Small intestine (tissue), 7 donors: Measurements from ENCODE around the gene STXBP5L. TPM values are rescaled to one million over a fixed set of nuclear protein-coding genes. Genes with fewer than 3 reads are reported as not detected.
"Not testable (repeated sequence)": the region's sequence is repeated elsewhere in the genome, so short reads cannot be mapped to it uniquely, and the experiment has no call there.

Experiments
- DNase-seq, 2 donors: peaks; one replicate each; pipeline versions ENCODE4 v3.0.0 to v3.0.0-alpha.2; 2013
- FAIRE-seq: peaks from 2 replicates; lab custom pipeline; 2012; peaks lifted over from hg19 to GRCh38; lab: Jason Lieb, UNC
- H3K27ac ChIP-seq, 3 donors: one replicate each; pipeline ENCODE4 v1.5.1; 2013; ENCODE audit warnings: low read length in 2 of 3, mild to moderate bottlenecking in 2 of 3, control low read depth in 1 of 3, inconsistent platforms in 1 of 3, low read depth in 1 of 3, moderate library complexity in 1 of 3
- H3K27me3 ChIP-seq, 3 donors: one replicate each; pipeline ENCODE4 v1.6.1; 2013; ENCODE audit warnings: low read length in 3 of 3, inconsistent platforms in 1 of 3; ENCODE audit not compliant: control insufficient read depth in 3 of 3, insufficient read depth in 3 of 3
- H3K36me3 ChIP-seq, 3 donors: one replicate each; pipeline ENCODE4 v1.6.1; 2013; ENCODE audit warnings: low read length in 3 of 3, inconsistent platforms in 1 of 3, low read depth in 1 of 3, mild to moderate bottlenecking in 1 of 3, moderate library complexity in 1 of 3; ENCODE audit not compliant: control insufficient read depth in 3 of 3, insufficient read depth in 2 of 3
- H3K4me1 ChIP-seq, 3 donors: one replicate each; pipeline ENCODE4 v1.6.1; 2013; ENCODE audit warnings: low read length in 2 of 3, inconsistent platforms in 1 of 3, low read depth in 1 of 3, mild to moderate bottlenecking in 1 of 3, moderate library complexity in 1 of 3; ENCODE audit not compliant: control insufficient read depth in 3 of 3, insufficient read depth in 2 of 3
- H3K4me3 ChIP-seq, 3 donors: one replicate each; pipeline ENCODE4 v1.5.1; 2013; ENCODE audit warnings: low read length in 3 of 3, control low read depth in 1 of 3, inconsistent platforms in 1 of 3, low read depth in 1 of 3, mild to moderate bottlenecking in 1 of 3, moderate library complexity in 1 of 3
- H3K9me3 ChIP-seq, 2 donors: one replicate each; pipeline ENCODE4 v1.6.1; 2013; ENCODE audit warnings: low read depth in 1 of 2, low read length in 1 of 2; ENCODE audit not compliant: control insufficient read depth in 2 of 2, insufficient read depth in 1 of 2
- WGBS, 3 donors: extraction: QIAGEN DNeasy Blood & Tissue Kit; methylation state at CpG; one replicate each; pipeline ENCODE4 v1.1.7; 2013; 5-methylcytosine and 5-hydroxymethylcytosine counted together
- polyA plus RNA-seq, 4 donors: library from polyadenylated mRNA; stranded (reverse) in 3 of 4; unstranded in 1 of 4; fragments of 200-250 nt in 3 of 4; fragments of 120-200 nt in 1 of 4; gene quantifications; one replicate each; pipeline versions ENCODE4 v1.2.1 to v1.2.3, GENCODE V29; 2013
- donor health status: healthy with polysubstance abuse.
- donor health status: control.
- donor health status: control.
- donor health status: Bipolar disorder and iron deficiency.
- donor health status: healthy.

STXBP5L gene
- polyA plus RNA-seq, 4 donors, result 0.18 to 0.74 TPM; not detected in 2

GRCh38 chr3:121274411-121274810 lies 366.4 kb downstream of the STXBP5L start:
- Histone ChIP-seq H3K9me3 (peaks cover 0 to 8% of the 10 kb centered on the region in 2 donors), H3K27me3 (no peaks in the 10 kb centered on the region), H3K4me1 (no peaks in the 10 kb centered on the region), H3K36me3 (no peaks in the 10 kb centered on the region), H3K27ac (no peak overlapping the region), H3K4me3 (no peak overlapping the region)
- FAIRE-seq, result no peak
- DNase-seq, result no peak

GRCh38 chr3:121295452-121295851 lies 387.4 kb downstream of the STXBP5L start:
- no peak for FAIRE-seq
- 70 to 87% (median 77%) methylated on average over 3 of the region's 3 CpGs for WGBS, 3 donors

GRCh38 chr3:121295979-121296378 lies 388.0 kb downstream of the STXBP5L start:
- Histone ChIP-seq H3K9me3 (no peaks in the 10 kb centered on the region), H3K27me3 (no peaks in the 10 kb centered on the region), H3K4me3 (no peak overlapping the region), H3K4me1 (no peaks in the 10 kb centered on the region), H3K27ac (no peak overlapping the region), H3K36me3 (no peaks in the 10 kb centered on the region)
- DNase-seq (no peak), FAIRE-seq (no peak)

More at GRCh38 chr3:121295452-121295851, 387.4 kb downstream of the STXBP5L start:
- H3K4me1 ChIP-seq, result no peaks in the 10 kb centered on the region
- no peak for DNase-seq
- no peaks in the 10 kb centered on the region for H3K36me3 ChIP-seq
- no peak overlapping the region for H3K27ac ChIP-seq
- H3K27me3 ChIP-seq, result no peaks in the 10 kb centered on the region
- H3K4me3 ChIP-seq, result no peak overlapping the region
- no peaks in the 10 kb centered on the region for H3K9me3 ChIP-seq

- Histone ChIP-seq H3K4me3 (no peak overlapping the region), H3K36me3 (no peaks in the 10 kb centered on the region), H3K27ac (no peak overlapping the region), H3K4me1 (no peaks in the 10 kb centered on the region), H3K27me3 (no peaks in the 10 kb centered on the region), H3K9me3 (no peaks in the 10 kb centered on the region)
- DNase-seq, result no peak
- FAIRE-seq, result no peak
Observed at GRCh38 chr3:121324320-121324719, 416.3 kb downstream of the STXBP5L start.

GRCh38 chr3:121330118-121330517 lies 422.1 kb downstream of the STXBP5L start:
- Histone ChIP-seq H3K36me3 (no peaks in the 10 kb centered on the region), H3K4me3 (no peak overlapping the region), H3K4me1 (no peaks in the 10 kb centered on the region), H3K9me3 (no peaks in the 10 kb centered on the region), H3K27ac (no peak overlapping the region), H3K27me3 (no peaks in the 10 kb centered on the region)
- no peak for FAIRE-seq
- DNase-seq, result no peak
- 78 to 100% (median 94%) methylated on average over 1 of the region's 1 CpG for WGBS, 3 donors

- H3K27ac ChIP-seq, result no peak overlapping the region
Observed at GRCh38 chr3:121330634-121331033, 422.6 kb downstream of the STXBP5L start.

GRCh38 chr3:121355960-121356359 lies 448.0 kb downstream of the STXBP5L start:
- not testable (repeated sequence) for H3K4me1 ChIP-seq, DNase-seq, H3K36me3 ChIP-seq, H3K4me3 ChIP-seq, H3K9me3 ChIP-seq, FAIRE-seq, H3K27me3 ChIP-seq, H3K27ac ChIP-seq
- 84 to 91% (median 86%) methylated on average over 5 of the region's 5 CpGs for WGBS, 3 donors

More at GRCh38 chr3:121330634-121331033, 422.6 kb downstream of the STXBP5L start:
- Histone ChIP-seq H3K4me3 (no peak overlapping the region), H3K9me3 (no peaks in the 10 kb centered on the region), H3K36me3 (no peaks in the 10 kb centered on the region), H3K4me1 (no peaks in the 10 kb centered on the region), H3K27me3 (no peaks in the 10 kb centered on the region)
- no peak for FAIRE-seq
- WGBS, 3 donors, result 73 to 82% (median 78%) methylated on average over 4 of the region's 4 CpGs
- no peak for DNase-seq

- Histone ChIP-seq H3K4me3 (no peak overlapping the region), H3K27me3 (no peaks in the 10 kb centered on the region), H3K9me3 (peaks cover 0 to 11% of the 10 kb centered on the region in 2 donors), H3K36me3 (no peaks in the 10 kb centered on the region), H3K4me1 (no peaks in the 10 kb centered on the region), H3K27ac (no peak overlapping the region)
- DNase-seq (no peak), FAIRE-seq (no peak)
- WGBS, 3 donors, result 43 to 59% (median 49%) methylated on average over 2 of the region's 2 CpGs
Observed at GRCh38 chr3:121362035-121362734, 454.2 kb downstream of the STXBP5L start.

- H3K9me3 ChIP-seq, H3K27me3 ChIP-seq, FAIRE-seq, H3K27ac ChIP-seq, H3K4me1 ChIP-seq, DNase-seq, H3K4me3 ChIP-seq, H3K36me3 ChIP-seq: not testable (repeated sequence)
- WGBS, 3 donors, result 71 to 80% (median 73%) methylated on average over 3 of the region's 3 CpGs
Observed at GRCh38 chr3:121388308-121388707, 480.3 kb downstream of the STXBP5L start.
